Astrocyte of the cerebellum (primary cell): ENCODE data around the gene ZFR2.

Experiments
- DNase-seq: peaks from one replicate; pipeline ENCODE4 v3.0.0-alpha.2; 2011; ENCODE audit warnings: low read depth
- H3K4me3 ChIP-seq: 2 replicates; pipeline ENCODE4 v1.5.1; 2011; ENCODE audit warnings: mild to moderate bottlenecking, low read depth, low read length, moderate library complexity
- CTCF ChIP-seq: IDR thresholded peaks from 2 replicates; pipeline ENCODE4 v1.5.1; 2012; ENCODE audit warnings: low read length, low read depth, moderate library complexity, mild to moderate bottlenecking; ENCODE audit errors: missing control alignments
- in situ Hi-C: cut with HindIII; loops from 2 replicates; pipeline ENCODE4 v1.10.0; 2017; ENCODE audit warnings: low sequenced_read_pairs

ZFR2 gene

GRCh38 chr19:3804429-3804828 lies 64.4 kb downstream of the ZFR2 start:
- in situ Hi-C loops = no loop called here
- H3K4me3 ChIP-seq = no peak overlapping the region

GRCh38 chr19:3803986-3804385 lies 64.9 kb downstream of the ZFR2 start:
- no peak overlapping the region for H3K4me3 ChIP-seq
- no peak for DNase-seq
- in situ Hi-C loops = no loop called here
- no peak for TF ChIP-seq CTCF

More at GRCh38 chr19:3804429-3804828, 64.4 kb downstream of the ZFR2 start:
- no peak for TF ChIP-seq CTCF
- no peak for DNase-seq

- DNase-seq = no peak
- no peak for TF ChIP-seq CTCF
- H3K4me3 ChIP-seq = no peak overlapping the region
- in situ Hi-C loops = no loop called here
Measured at GRCh38 chr19:3803114-3803888, 65.5 kb downstream of the ZFR2 start.

- in situ Hi-C loops = no loop called here
- no peak overlapping the region for H3K4me3 ChIP-seq
- TF ChIP-seq CTCF = peak; percentile 28
- no peak for DNase-seq
Measured at GRCh38 chr19:3801412-3802096, 67.3 kb downstream of the ZFR2 start.

GRCh38 chr19:3800996-3801395 lies 67.8 kb downstream of the ZFR2 start:
- no peak for TF ChIP-seq CTCF
- DNase-seq = no peak
- H3K4me3 ChIP-seq = no peak overlapping the region
- in situ Hi-C loops = no loop called here

- in situ Hi-C loops = loop anchor here (5.0 kb wide), 2 partner anchors 34 to 79 kb away; no protein-coding TSS in a partner anchor
- H3K4me3 ChIP-seq = no peak overlapping the region
- no peak for TF ChIP-seq CTCF
- no peak for DNase-seq
Measured at GRCh38 chr19:3798137-3798536, 70.7 kb downstream of the ZFR2 start.
